ENCODE results near the gene KLHDC7B.
A peak's percentile ranks its signal among the peaks of the same experiment; 100 is the strongest.

KLHDC7B gene

GRCh38 chr22:50503475-50504145 lies 42.1 kb upstream of the KLHDC7B start:
- TF ChIP-seq CTCF (conservative IDR thresholded peaks at IDR 0.05) = no peak
- TF ChIP-seq ZFX (IDR thresholded peaks at IDR 0.05) = no peak

GRCh38 chr22:50504369-50505211 lies 41.1 kb upstream of the KLHDC7B start:
- H3K27ac ChIP-seq = no peak overlapping the region

More at GRCh38 chr22:50503475-50504145, 42.1 kb upstream of the KLHDC7B start:
- no peak overlapping the region for H3K27ac ChIP-seq

GRCh38 chr22:50505276-50505775 lies 40.4 kb upstream of the KLHDC7B start:
- H3K27ac ChIP-seq = no peak overlapping the region
- TF ChIP-seq ZFX (IDR thresholded peaks at IDR 0.05) (no peak), CTCF (conservative IDR thresholded peaks at IDR 0.05) (no peak)

More at GRCh38 chr22:50504369-50505211, 41.1 kb upstream of the KLHDC7B start:
- TF ChIP-seq CTCF (conservative IDR thresholded peaks at IDR 0.05) = no peak
- no peak for TF ChIP-seq ZFX (IDR thresholded peaks at IDR 0.05)

- H3K27ac ChIP-seq = peak overlapping the region; percentile 85
- no peak for TF ChIP-seq ZFX (IDR thresholded peaks at IDR 0.05)
- no peak for TF ChIP-seq CTCF (conservative IDR thresholded peaks at IDR 0.05)
Observed at GRCh38 chr22:50505776-50506610, 39.7 kb upstream of the KLHDC7B start.

- peak overlapping the region; percentile 85 for H3K27ac ChIP-seq
- TF ChIP-seq CTCF (conservative IDR thresholded peaks at IDR 0.05) (no peak), ZFX (IDR thresholded peaks at IDR 0.05) (no peak)
Observed at GRCh38 chr22:50506611-50507420, 38.9 kb upstream of the KLHDC7B start.

GRCh38 chr22:50507421-50507990 lies 38.2 kb upstream of the KLHDC7B start, which contains the start of gene LMF2:
Gene LMF2 (minus strand): TSS chr22:50507702. CDS start chr22:50507675, 27 bp downstream.
- TF ChIP-seq ZFX (IDR thresholded peaks at IDR 0.05) (peak; percentile 82; the same call in 1 of the 2 replicates), CTCF (conservative IDR thresholded peaks at IDR 0.05) (no peak)
- H3K27ac ChIP-seq = peak within 1 kb of the TSS; percentile 85

All from C4-2B (cell line).